Measurements from ENCODE around the gene SLAMF9. TPM values are rescaled to one million over a fixed set of nuclear protein-coding genes. Genes with fewer than 3 reads are reported as not detected.

The SLAMF9 gene
- total and polyA plus RNA-seq, 2 of the 8 experiments (the other 6 are each of a cell fraction or from before 2014, with no cell fraction given), result not detected

- no peaks in the 10 kb centered on the region; the same call in 1 of the 2 replicates for H3K23me2 ChIP-seq (ENCODE audit: low read depth, low read length)
- no peak overlapping the region for H3K9ac ChIP-seq (replicated peaks in 1 of 4; ENCODE audit: extremely low read depth in 1 of 4, low read depth in 3 of 4, low read length in 3 of 4)
- ChIA-PET POLR2A (ENCODE audit: partially characterized antibody) (interaction anchor here (1.3 to 4.6 kb wide), 2 partner anchors 9 to 11 kb away, joined by 3 to 19 read pairs; partner anchors contain the start of genes IGSF9 and TAGLN2), CTCF (ENCODE audit: partially characterized antibody) (interaction anchor here (0.7 to 35.5 kb wide), 17 partner anchors 10 to 145 kb away, joined by 3 to 696 read pairs (median 6); partner anchors contain the start of genes IGSF9, SLAMF9 and TAGLN2)
- H2BK120ac ChIP-seq (replicated peaks; ENCODE audit: low read depth, low read length), result no peak overlapping the region
- no peak overlapping the region for H2BK5ac ChIP-seq (ENCODE audit: low read depth, low read length)
- peaks cover 0 to 12% (median 7%) of the 10 kb centered on the region in 4 experiments; a peak in 6 of 7 replicates for H3K4me1 ChIP-seq (replicated peaks in 1 of 4; ENCODE audit: control insufficient read depth in 3 of 4, insufficient read depth in 4 of 4, low read length in 3 of 4)
- no peak for FAIRE-seq
- H3K9me3 ChIP-seq (ENCODE audit: insufficient read depth in 2 of 2, low read depth in 1 of 2, low read length in 1 of 2), result no peaks in the 10 kb centered on the region
- no peaks in the 10 kb centered on the region for H3K79me1 ChIP-seq (ENCODE audit: low read depth, low read length)
- H2AFZ ChIP-seq (ENCODE audit: low read length), result no peak overlapping the region
- no peak overlapping the region; the same call in 1 of the 2 replicates for H4K8ac ChIP-seq (ENCODE audit: extremely low read depth, insufficient read depth, low read length)
- H3K23ac ChIP-seq (ENCODE audit: insufficient read length), result no peak overlapping the region
- TF ChIP-seq ATF3 (IDR thresholded peaks at IDR 0.05; ENCODE audit: insufficient read depth, low read depth, low read length) (no peak), PHF8 (conservative IDR thresholded peaks at IDR 0.05; ENCODE audit: low read depth, low read length) (no peak), MAX (IDR thresholded peaks at IDR 0.05) (no peak), CBX8 (IDR thresholded peaks at IDR 0.05; ENCODE audit: borderline replicate concordance, low read depth, low read length) (no peak), EZH2 (IDR thresholded peaks at IDR 0.05; ENCODE audit: low read depth, low read length, severe bottlenecking) (no peak), SIN3A (conservative IDR thresholded peaks at IDR 0.05 in 1 of 2, IDR thresholded peaks at IDR 0.05 in 1 of 2; ENCODE audit: low read depth in 1 of 2, low read length in 2 of 2) (no peak), EP300 (IDR thresholded peaks at IDR 0.05; ENCODE audit: borderline replicate concordance in 1 of 2, low read depth in 2 of 2, low read length in 2 of 2) (no peak), SIRT6 (IDR thresholded peaks at IDR 0.05; ENCODE audit: low read length) (no peak)
- no peak overlapping the region for H3K18ac ChIP-seq (ENCODE audit: extremely low read depth, low read length)
- no peak overlapping the region for H2AK5ac ChIP-seq (ENCODE audit: low read depth, low read length)
- no peak overlapping the region for H3K56ac ChIP-seq (replicated peaks; ENCODE audit: insufficient read length, low read depth, low read length)
- no peak overlapping the region for H3K4me3 ChIP-seq (ENCODE audit: extremely low read depth in 1 of 4, insufficient read depth in 2 of 4, low read depth in 3 of 4, low read length in 4 of 4)
- no peak overlapping the region for H3K4me2 ChIP-seq (ENCODE audit: insufficient read depth in 1 of 2, low read depth in 2 of 2, low read length in 2 of 2)
- H3K36me3 ChIP-seq (ENCODE audit: control insufficient read depth in 2 of 4, insufficient read depth in 4 of 4, low read length in 3 of 4), result peaks cover 3 to 23% (median 16%) of the 10 kb centered on the region in 4 experiments; a peak in 6 of 8 replicates
- DNase-seq (ENCODE audit: low read depth in 1 of 2, low spot score in 2 of 2), result no peak
- H3K14ac ChIP-seq (ENCODE audit: insufficient read length), result no peak overlapping the region
- no peak overlapping the region for H4K91ac ChIP-seq (replicated peaks; ENCODE audit: insufficient read length, low read length)
- no peak overlapping the region for H4K5ac ChIP-seq (ENCODE audit: insufficient read length, low read depth, low read length)
- H3K4ac ChIP-seq (replicated peaks; ENCODE audit: insufficient read length, low read depth, low read length), result no peak overlapping the region
- no peak overlapping the region for H3K27ac ChIP-seq (ENCODE audit: low read depth, low read length)
- no peak overlapping the region for H2BK15ac ChIP-seq (ENCODE audit: low read length)
- H3K79me2 ChIP-seq (ENCODE audit: control insufficient read depth in 1 of 2, insufficient read depth in 2 of 2, low read length in 2 of 2), result no peaks in the 10 kb centered on the region
- H2BK12ac ChIP-seq (ENCODE audit: low read depth, low read length), result no peak overlapping the region
- no peak overlapping the region for H2BK20ac ChIP-seq (ENCODE audit: low read length)
- 90% methylated on average over 14 of the region's 14 CpGs; no CpG with 5 or more reads in 1 of the 2 experiments for WGBS, 2 experiments (ENCODE audit: extremely low coverage in 1 of 2, insufficient coverage in 1 of 2, insufficient read length in 1 of 2, insufficient replicate concordance in 2 of 2, low coverage in 1 of 2, low lambda C conversion rate in 2 of 2, missing lambda C conversion rate in 1 of 2)
- H4K20me1 ChIP-seq (replicated peaks in 1 of 2; ENCODE audit: control insufficient read depth in 1 of 2, insufficient read depth in 2 of 2, low read length in 2 of 2), result peaks cover 0 to 3% of the 10 kb centered on the region in 2 experiments
- H3K27me3 ChIP-seq (replicated peaks in 1 of 4; ENCODE audit: control insufficient read depth in 3 of 4, extremely low read depth in 1 of 4, insufficient read depth in 3 of 4, low read length in 3 of 4), result no peaks in the 10 kb centered on the region
These were observed 19.6 kb downstream of the SLAMF9 start for GRCh38 chr1:159934136-159935039.

Data from H1 (cell line).